HepG2 (cell line): ENCODE measurements around the gene ELAPOR1. TPM values are rescaled to one million over a fixed set of nuclear protein-coding genes. Genes with fewer than 3 reads are reported as not detected.

Experiments
- EHMT2 ChIP-seq: fragments of 200-600 bp; sonication (generic); IDR thresholded peaks from 2 replicates; pipeline ENCODE4 v1.7.0; 2017; ENCODE audit warnings: antibody characterized with exemption, low read depth, low read length, borderline replicate concordance
- FOXA1 ChIP-seq, 2 experiments: fragments of 450-650 bp in 1 of 2; sonication (generic) in 1 of 2; formaldehyde crosslinking in 1 of 2; IDR thresholded peaks; 2 replicates each; pipeline versions ENCODE4 v1.4.0 to v1.6.1; 2016 to 2020; ENCODE audit warnings: missing genetic modification reagents in 1 of 2
- FOXP4 ChIP-seq: sonication (generic); formaldehyde crosslinking; IDR thresholded peaks from 2 replicates; pipeline ENCODE4 v1.4.0; 2020; ENCODE audit warnings: missing genetic modification reagents
- HIVEP1 ChIP-seq: sonication (generic); formaldehyde crosslinking; IDR thresholded peaks from 2 replicates; pipeline ENCODE4 v1.4.0; 2020; ENCODE audit warnings: mild to moderate bottlenecking, missing genetic modification reagents
- HNRNPLL ChIP-seq: fragments of 200-400 bp; formaldehyde crosslinking; IDR thresholded peaks from 2 replicates; pipeline ENCODE4 v1.6.1; 2017; ENCODE audit warnings: mild to moderate bottlenecking, low read depth, low read length; ENCODE audit not compliant: poor library complexity, severe bottlenecking
- JUND ChIP-seq: sonication (generic); formaldehyde crosslinking; IDR thresholded peaks from 2 replicates; pipeline ENCODE4 v1.8.0; 2022; ENCODE audit warnings: mild to moderate bottlenecking, missing genetic modification reagents
- POGZ ChIP-seq: sonication (generic); formaldehyde crosslinking; IDR thresholded peaks from 2 replicates; pipeline ENCODE4 v1.4.0; 2020; ENCODE audit warnings: mild to moderate bottlenecking, missing genetic modification reagents
- SALL1 ChIP-seq: sonication (generic); formaldehyde crosslinking; IDR thresholded peaks from 2 replicates; pipeline ENCODE4 v1.8.0; 2022; ENCODE audit warnings: mild to moderate bottlenecking, missing genetic modification reagents
- SMAD3 ChIP-seq: sonication (generic); formaldehyde crosslinking; IDR thresholded peaks from 2 replicates; pipeline ENCODE4 v1.4.0; 2020; ENCODE audit warnings: missing genetic modification reagents
- SOX13 ChIP-seq, 3 experiments: fragments of 450-650 bp in 1 of 3; sonication (generic) in 1 of 3; formaldehyde crosslinking in 1 of 3; IDR thresholded peaks in 2 of 3; conservative IDR thresholded peaks in 1 of 3; 2 replicates each; pipeline versions ENCODE4 v1.5.0 to v1.6.1; 2016 to 2020; ENCODE audit warnings: antibody characterized with exemption in 1 of 3, mild to moderate bottlenecking in 1 of 3, missing compliant biosample characterization in 1 of 3, missing genetic modification reagents in 1 of 3, moderate library complexity in 1 of 3
- TP53 ChIP-seq: sonication (generic); formaldehyde crosslinking; conservative IDR thresholded peaks from 2 replicates; pipeline ENCODE4 v1.4.0; 2020; ENCODE audit warnings: missing genetic modification reagents
- ZHX1 ChIP-seq: sonication (generic); formaldehyde crosslinking; IDR thresholded peaks from 2 replicates; pipeline ENCODE4 v1.8.1; 2022; ENCODE audit warnings: low read depth, mild to moderate bottlenecking, missing genetic modification reagents
- ZNF574 ChIP-seq: sonication (generic); formaldehyde crosslinking; IDR thresholded peaks from 2 replicates; pipeline ENCODE4 v1.4.0; 2020; ENCODE audit warnings: missing genetic modification reagents
- ZNF780A ChIP-seq: sonication (generic); formaldehyde crosslinking; IDR thresholded peaks from 2 replicates; pipeline ENCODE4 v1.8.0; 2022; ENCODE audit warnings: mild to moderate bottlenecking, missing genetic modification reagents, moderate library complexity
- polyA plus RNA-seq, 8 experiments: library from polyadenylated mRNA; depleted of rRNA in 3 of 8; stranded (reverse) in 7 of 8; unstranded in 1 of 8; fragments of >200 nt; fragmentation: Illumina TruSeq in 4 of 8; extraction: Trizol in 4 of 8; gene quantifications; 2 replicates each; pipeline versions ENCODE4 v1.2.1 to v1.2.3, GENCODE V29; 2011 to 2016; ENCODE audit warnings: low read depth in 4 of 8, missing spikeins in 1 of 8, mixed read lengths in 1 of 8; ENCODE audit not compliant: insufficient read depth in 1 of 8
- total RNA-seq, 5 experiments: library from RNA; depleted of rRNA; stranded (reverse); fragments of >200 nt; fragmentation: Illumina TruSeq; extraction: Trizol; gene quantifications; 2 replicates each; pipeline ENCODE4 v1.2.3, GENCODE V29; 2016; ENCODE audit warnings: low read depth in 1 of 5
- TF ChIP-seq, protein P1 (sequence below): sonication (generic); formaldehyde crosslinking; IDR thresholded peaks from 2 replicates; pipeline ENCODE4 v1.5.0; 2020; ENCODE audit warnings: missing genetic modification reagents
- TF ChIP-seq, protein P2 (sequence below): fragments of 450-650 bp; IDR thresholded peaks from 2 replicates; pipeline ENCODE4 v1.6.1; 2016

Gene ELAPOR1
- total and polyA plus RNA-seq, 2 of the 13 experiments (the other 11 are each of a cell fraction or from before 2014, with no cell fraction given), result 0.13 to 0.20 TPM

GRCh38 chr1:109083923-109084322 is 30.0 kb upstream of the ELAPOR1 start (continued):
- TF ChIP-seq ZNF574 (CRISPR knock-in tag) (0 out of 2 replicates have a peak, but pooled peaks have one; percentile 18), HNRNPLL (no peak), ZHX1 (no peak), SALL1 (CRISPR knock-in tag) (0 out of 2 replicates have a peak, but pooled peaks have one; percentile 27), POGZ (CRISPR knock-in tag) (no peak), TP53 (no peak), FOXP4 (CRISPR knock-in tag) (no peak), ZNF780A (CRISPR knock-in tag) (no peak), EHMT2 (no peak), HIVEP1 (CRISPR knock-in tag) (no peak), JUND (no peak), SMAD3 (CRISPR knock-in tag) (0 out of 2 replicates have a peak, but pooled peaks have one; percentile 4), SOX13 (IDR thresholded peaks at IDR 0.05) (no peak), SOX13 (CRISPR knock-in tag; conservative IDR thresholded peaks at IDR 0.05 in 1 of 2, IDR thresholded peaks at IDR 0.05 in 1 of 2) (peak in 1 of 2 experiments; percentile 27; a peak in 1 of 4 replicates), FOXA1 (IDR thresholded peaks at IDR 0.05) (no peak), FOXA1 (CRISPR knock-in tag; IDR thresholded peaks at IDR 0.05) (0 out of 2 replicates have a peak, but pooled peaks have one; percentile 3)
- TF ChIP-seq, protein P1, sequence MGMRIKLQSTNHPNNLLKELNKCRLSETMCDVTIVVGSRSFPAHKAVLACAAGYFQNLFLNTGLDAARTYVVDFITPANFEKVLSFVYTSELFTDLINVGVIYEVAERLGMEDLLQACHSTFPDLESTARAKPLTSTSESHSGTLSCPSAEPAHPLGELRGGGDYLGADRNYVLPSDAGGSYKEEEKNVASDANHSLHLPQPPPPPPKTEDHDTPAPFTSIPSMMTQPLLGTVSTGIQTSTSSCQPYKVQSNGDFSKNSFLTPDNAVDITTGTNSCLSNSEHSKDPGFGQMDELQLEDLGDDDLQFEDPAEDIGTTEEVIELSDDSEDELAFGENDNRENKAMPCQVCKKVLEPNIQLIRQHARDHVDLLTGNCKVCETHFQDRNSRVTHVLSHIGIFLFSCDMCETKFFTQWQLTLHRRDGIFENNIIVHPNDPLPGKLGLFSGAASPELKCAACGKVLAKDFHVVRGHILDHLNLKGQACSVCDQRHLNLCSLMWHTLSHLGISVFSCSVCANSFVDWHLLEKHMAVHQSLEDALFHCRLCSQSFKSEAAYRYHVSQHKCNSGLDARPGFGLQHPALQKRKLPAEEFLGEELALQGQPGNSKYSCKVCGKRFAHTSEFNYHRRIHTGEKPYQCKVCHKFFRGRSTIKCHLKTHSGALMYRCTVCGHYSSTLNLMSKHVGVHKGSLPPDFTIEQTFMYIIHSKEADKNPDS, result no peak
- TF ChIP-seq, protein P2, sequence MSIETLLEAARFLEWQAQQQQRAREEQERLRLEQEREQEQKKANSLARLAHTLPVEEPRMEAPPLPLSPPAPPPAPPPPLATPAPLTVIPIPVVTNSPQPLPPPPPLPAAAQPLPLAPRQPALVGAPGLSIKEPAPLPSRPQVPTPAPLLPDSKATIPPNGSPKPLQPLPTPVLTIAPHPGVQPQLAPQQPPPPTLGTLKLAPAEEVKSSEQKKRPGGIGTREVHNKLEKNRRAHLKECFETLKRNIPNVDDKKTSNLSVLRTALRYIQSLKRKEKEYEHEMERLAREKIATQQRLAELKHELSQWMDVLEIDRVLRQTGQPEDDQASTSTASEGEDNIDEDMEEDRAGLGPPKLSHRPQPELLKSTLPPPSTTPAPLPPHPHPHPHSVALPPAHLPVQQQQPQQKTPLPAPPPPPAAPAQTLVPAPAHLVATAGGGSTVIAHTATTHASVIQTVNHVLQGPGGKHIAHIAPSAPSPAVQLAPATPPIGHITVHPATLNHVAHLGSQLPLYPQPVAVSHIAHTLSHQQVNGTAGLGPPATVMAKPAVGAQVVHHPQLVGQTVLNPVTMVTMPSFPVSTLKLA, result no peak
